Measurements from ENCODE around the gene SLC2A4.

SLC2A4 gene

GRCh38 chr17:7290166-7290565 lies 8.6 kb downstream of the SLC2A4 start:
- DNase-seq (ENCODE audit: low read depth in 1 of 2, low spot score in 1 of 2) = no peak
- no peak overlapping the region for H3K27ac ChIP-seq (replicated peaks)
- H3K27me3 ChIP-seq (ENCODE audit: insufficient read depth, poor library complexity, severe bottlenecking) = peaks cover 2% of the 10 kb centered on the region
- no peak overlapping the region for H3K4me3 ChIP-seq (replicated peaks; ENCODE audit: insufficient read depth, low read length)
- TF ChIP-seq GABPA (IDR thresholded peaks at IDR 0.05; ENCODE audit: low read depth) = no peak
- no peak for TF ChIP-seq CTCF (IDR thresholded peaks at IDR 0.05; ENCODE audit: insufficient read depth, low read length)
- no peak for TF ChIP-seq REST (IDR thresholded peaks at IDR 0.05; ENCODE audit: insufficient replicate concordance, low read depth)
- TF ChIP-seq SPI1 (IDR thresholded peaks at IDR 0.05; ENCODE audit: borderline replicate concordance, low read depth) = no peak
- TF ChIP-seq POLR2AphosphoS5 (IDR thresholded peaks at IDR 0.05; ENCODE audit: low read depth) = no peak

GRCh38 chr17:7290685-7291084 lies 9.2 kb downstream of the SLC2A4 start:
- no peak for DNase-seq (ENCODE audit: low read depth in 1 of 2, low spot score in 1 of 2)
- H3K27ac ChIP-seq (replicated peaks) = no peak overlapping the region
- no peak overlapping the region for H3K4me3 ChIP-seq (replicated peaks; ENCODE audit: insufficient read depth, low read length)
- no peak for TF ChIP-seq CTCF (IDR thresholded peaks at IDR 0.05; ENCODE audit: insufficient read depth, low read length)
- TF ChIP-seq GABPA (IDR thresholded peaks at IDR 0.05; ENCODE audit: low read depth) = no peak
- no peak for TF ChIP-seq POLR2AphosphoS5 (IDR thresholded peaks at IDR 0.05; ENCODE audit: low read depth)
- TF ChIP-seq SPI1 (IDR thresholded peaks at IDR 0.05; ENCODE audit: borderline replicate concordance, low read depth) = no peak
- no peak for TF ChIP-seq REST (IDR thresholded peaks at IDR 0.05; ENCODE audit: insufficient replicate concordance, low read depth)
- H3K27me3 ChIP-seq (ENCODE audit: insufficient read depth, poor library complexity, severe bottlenecking) = peaks cover 2% of the 10 kb centered on the region

- Histone ChIP-seq H3K4me3 (replicated peaks; ENCODE audit: insufficient read depth, low read length) (no peak overlapping the region), H3K27ac (replicated peaks) (no peak overlapping the region), H3K27me3 (ENCODE audit: insufficient read depth, poor library complexity, severe bottlenecking) (peaks cover 2% of the 10 kb centered on the region)
- DNase-seq (ENCODE audit: low read depth in 1 of 2, low spot score in 1 of 2) = no peak
- no peak for TF ChIP-seq POLR2AphosphoS5 (IDR thresholded peaks at IDR 0.05; ENCODE audit: low read depth)
- TF ChIP-seq CTCF (IDR thresholded peaks at IDR 0.05; ENCODE audit: insufficient read depth, low read length) = no peak
- no peak for TF ChIP-seq SPI1 (IDR thresholded peaks at IDR 0.05; ENCODE audit: borderline replicate concordance, low read depth)
- no peak for TF ChIP-seq REST (IDR thresholded peaks at IDR 0.05; ENCODE audit: insufficient replicate concordance, low read depth)
- no peak for TF ChIP-seq GABPA (IDR thresholded peaks at IDR 0.05; ENCODE audit: low read depth)
Observed at GRCh38 chr17:7292194-7292593, 10.7 kb downstream of the SLC2A4 start.

All from HL-60 (cell line).